HG03571 (cell line): ENCODE measurements around the gene DCC.

Source experiments
- ATAC-seq: cut with Tn5 transposase; IDR thresholded peaks from one replicate; pipeline ENCODE4 v1.9.1; 2021; ENCODE audit not compliant: unreplicated experiment

The DCC gene

GRCh38 chr18:52415131-52415530, 75.1 kb downstream of the DCC start:
- ATAC-seq = no peak

DNA sequence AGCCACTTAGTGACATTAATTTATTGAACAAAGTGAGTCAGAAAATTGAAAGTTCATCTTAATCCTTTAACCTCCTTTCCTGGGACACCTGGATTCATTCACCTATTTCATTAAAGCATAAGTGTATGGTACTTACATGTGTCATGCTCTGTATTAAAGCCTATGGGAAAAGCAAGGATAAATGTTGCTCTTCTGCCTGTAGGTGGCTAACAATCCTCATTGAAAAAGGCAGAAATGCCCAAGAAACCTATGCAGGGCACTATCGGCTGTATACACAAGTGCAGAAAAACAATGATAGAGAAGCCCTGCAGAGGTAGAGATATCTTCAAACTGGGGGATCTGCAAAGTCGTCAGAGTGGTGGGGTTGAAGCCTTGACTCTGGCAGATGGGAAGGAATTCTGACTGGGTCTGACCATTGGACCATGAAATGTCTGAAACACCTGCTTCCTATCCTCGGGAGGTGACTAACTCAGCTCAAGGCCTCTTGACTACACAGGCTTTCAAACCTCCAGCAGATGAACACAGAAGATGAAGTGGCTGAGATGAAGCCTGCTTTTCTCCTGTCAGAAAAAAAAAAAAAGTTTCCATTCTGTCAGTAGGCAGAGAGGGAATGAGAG, 83.1 kb downstream of the DCC start:
- ATAC-seq = no peak

DNA sequence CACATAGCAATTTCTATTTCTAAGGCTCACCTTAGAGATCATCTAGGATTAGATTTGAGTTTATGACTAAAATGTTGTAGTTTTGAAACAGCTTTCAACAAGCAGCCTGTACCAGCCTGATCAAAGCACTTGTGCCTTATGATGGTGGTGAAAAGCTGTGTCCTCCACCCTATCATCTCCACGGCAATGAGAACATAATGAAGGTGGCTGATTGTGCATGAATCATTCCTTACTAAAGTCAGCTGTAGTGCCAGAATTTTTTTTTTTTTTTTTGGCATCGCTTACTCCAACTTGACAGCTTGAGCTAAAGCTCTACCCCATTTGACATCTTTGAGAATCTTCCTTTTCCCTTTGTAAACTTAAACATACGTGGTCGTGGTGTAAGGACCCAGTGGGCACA, 86.0 kb downstream of the DCC start:
- ATAC-seq = no peak

- ATAC-seq = no peak
Measured at GRCh38 chr18:52426462-52426861, 86.5 kb downstream of the DCC start.

DNA sequence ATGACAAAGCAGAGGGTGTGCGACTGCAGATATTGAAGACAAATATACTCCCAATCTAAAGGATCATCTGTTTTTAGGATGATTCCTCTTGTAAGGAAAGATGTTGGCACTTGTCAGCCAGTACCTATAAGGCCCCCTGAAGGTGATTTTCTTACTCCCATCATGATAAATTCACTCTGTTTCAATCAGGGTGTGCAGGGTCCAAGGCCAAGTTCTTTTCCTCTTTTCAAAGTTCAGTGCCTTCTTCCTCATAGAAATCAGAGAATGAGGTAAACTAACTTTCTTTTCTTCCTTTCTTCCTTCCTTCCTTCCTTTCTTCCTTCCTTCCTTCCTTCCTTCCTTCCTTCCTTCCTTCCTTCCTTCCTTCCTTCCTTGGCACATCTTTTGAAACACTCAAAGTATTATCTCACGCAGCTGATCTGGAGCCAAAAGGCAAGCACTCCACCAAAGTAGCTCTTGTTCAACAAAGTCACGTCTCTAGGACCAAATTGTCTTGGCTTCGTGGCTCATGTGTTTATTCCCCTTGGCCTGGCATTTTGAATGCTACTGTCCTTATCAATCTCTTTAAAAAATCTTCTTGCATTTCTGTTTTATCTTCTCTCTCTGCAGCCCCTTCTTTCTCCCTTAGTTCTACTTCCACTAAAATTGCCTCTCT, 87.7 kb downstream of the DCC start:
- ATAC-seq = no peak

DNA sequence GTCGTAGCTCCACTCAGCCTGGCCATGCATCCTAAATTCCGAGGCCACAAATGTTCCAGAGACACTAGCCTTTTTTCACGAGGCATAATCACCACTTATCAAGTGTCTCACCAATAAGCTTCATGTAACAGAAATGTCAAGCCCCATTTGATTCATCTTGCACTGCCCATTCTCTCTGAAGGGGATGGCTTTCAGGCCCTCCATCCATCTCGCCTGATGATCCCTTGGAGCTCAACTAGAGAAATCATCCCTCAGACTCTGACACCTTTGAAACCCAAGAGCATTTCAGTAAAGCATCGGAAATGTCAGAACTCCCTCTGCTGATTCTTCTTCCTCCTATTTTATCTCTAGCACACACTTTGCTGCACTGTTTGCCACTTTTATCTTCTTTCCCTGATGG, 91.7 kb downstream of the DCC start:
- ATAC-seq = no peak

DNA sequence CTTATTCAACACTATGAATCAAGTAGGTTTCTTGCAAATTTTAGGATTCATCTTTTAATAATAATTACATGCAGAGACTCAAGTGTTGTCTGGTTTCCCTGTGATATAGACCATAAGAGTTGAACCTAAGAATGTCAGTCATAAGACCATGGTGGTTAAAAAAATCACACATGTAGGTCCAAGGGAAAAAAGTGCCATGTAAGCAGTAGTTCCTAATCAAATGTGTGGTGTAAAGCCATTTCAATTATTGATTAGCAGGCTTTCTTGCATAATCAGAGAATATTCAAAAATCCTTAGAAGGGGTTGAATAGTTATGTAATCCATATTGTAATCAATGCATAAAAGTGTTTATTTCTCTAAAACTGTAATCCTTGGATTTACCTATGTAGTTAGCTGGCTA, 93.8 kb downstream of the DCC start:
- ATAC-seq = no peak

- no peak for ATAC-seq
Measured at GRCh38 chr18:52435301-52435700, 95.3 kb downstream of the DCC start.

- ATAC-seq = no peak
Measured at GRCh38 chr18:52437161-52437560, 97.2 kb downstream of the DCC start.

DNA sequence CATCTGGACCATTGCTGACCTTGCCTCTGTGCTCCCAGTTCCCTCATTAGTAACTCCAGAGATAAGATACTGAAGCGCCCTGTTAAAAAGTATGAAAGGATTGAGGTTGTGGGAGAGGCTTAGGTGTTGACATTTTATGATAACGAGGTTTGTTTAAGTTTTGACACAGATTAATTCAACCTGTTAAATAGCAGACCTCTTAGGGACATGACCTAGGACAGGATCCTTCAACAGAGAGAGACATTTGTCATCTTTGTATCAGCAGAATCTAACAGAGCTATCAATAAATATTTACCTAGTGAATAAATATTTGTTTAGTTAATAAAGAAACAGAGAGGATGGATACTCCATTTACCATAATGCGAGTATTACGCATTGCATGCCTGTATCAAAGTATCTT, 99.5 kb downstream of the DCC start:
- ATAC-seq = no peak

- no peak for ATAC-seq
Measured at GRCh38 chr18:52441794-52442193, 101.8 kb downstream of the DCC start.

DNA sequence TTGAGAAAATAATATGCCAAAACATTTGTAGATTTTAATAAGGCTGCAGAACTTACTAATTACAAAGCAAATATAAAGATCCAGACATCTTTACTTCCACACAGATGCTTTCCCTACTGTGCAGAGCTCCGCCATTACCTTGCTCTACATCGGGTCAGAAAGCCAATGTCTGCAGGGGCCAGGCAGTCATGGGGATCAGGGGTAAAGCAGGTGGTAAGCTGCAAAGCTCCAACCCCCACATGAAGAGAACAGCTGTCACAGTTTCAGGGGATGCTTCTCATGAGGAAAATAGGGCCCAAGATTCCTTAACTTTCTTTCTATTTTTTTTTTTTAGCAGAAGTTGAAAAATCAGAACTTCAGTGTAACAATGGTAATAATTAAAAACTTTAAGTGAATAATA, 102.7 kb downstream of the DCC start:
- no peak for ATAC-seq

GRCh38 chr18:52451256-52451655, 111.3 kb downstream of the DCC start:
- ATAC-seq = no peak

DNA sequence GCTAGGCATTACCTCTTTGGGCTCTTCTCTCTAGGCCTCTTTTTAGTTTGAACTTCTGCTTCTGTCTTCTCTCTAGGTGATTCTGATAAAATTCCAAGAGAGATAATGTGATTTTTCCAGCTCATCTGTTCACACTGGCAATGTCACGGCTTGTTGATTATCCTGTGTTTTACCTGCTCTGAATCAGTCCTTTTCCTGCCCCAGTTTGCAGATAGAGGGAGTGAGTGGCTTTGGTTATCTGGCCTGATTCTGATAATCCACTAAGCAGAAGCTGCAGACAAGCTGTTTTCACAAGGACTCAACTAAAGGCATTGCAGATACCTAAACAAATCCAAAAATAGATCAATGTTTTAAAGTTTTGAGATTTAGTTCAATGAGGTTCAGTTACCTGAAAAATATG, 111.9 kb downstream of the DCC start:
- ATAC-seq = no peak

DNA sequence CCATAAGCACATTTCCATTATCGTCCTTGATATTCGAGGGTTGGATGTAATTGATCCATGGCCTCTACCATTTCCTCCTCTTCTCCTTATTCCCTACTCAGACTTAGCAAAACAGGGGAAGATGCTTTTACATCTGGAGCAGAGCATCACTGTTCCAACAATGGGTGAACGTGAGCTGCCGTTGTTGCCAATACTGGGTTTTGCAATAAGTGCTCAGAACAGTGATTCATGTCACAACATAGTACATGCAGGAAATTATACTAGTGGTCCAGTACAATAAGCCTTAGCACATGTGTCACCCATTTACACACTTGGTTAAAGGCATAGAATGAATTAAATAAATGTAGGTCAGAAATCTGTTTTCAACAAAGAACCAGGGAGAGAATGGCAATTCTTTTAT, 112.4 kb downstream of the DCC start:
- ATAC-seq = no peak

DNA sequence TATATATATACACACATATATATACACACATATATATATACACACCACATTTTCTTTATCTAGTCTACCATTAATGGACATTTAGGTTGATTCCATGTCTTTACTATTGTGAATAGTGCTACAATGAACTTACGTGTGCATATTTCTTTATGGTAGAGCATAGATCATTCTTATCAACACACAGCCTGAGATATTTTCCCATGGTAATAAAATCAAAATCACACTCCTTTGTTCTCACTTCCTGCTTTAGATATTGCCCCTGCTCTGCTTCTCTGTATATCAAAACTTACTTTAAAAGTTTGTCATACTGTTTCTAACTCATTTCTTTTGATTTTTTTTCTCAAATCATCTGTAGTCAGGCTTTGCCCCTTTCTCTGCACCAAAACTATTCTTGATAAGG, 119.9 kb downstream of the DCC start:
- ATAC-seq = no peak

DNA sequence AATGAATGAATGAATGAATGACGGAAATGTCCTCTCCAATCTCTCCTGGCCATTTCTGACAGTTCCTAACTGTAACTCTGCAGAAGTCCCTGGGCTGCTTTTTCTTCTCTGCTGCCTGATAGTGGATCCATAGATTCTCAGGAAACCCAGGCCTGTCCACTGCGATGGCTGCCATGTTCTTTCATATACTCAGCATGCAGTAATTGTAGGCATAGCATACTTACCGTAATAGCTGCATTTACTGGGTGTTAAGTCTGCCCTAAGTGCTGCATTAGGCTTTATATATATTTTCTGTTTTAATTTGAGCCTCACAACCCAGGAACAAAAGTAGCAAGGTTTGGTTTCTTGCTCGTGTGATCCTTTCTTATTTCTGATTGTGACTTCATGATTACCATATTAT, 122.9 kb downstream of the DCC start:
- ATAC-seq = no peak

GRCh38 chr18:52465391-52465790, 125.4 kb downstream of the DCC start:
- no peak for ATAC-seq

- ATAC-seq = no peak
Measured at GRCh38 chr18:52468496-52468895, 128.5 kb downstream of the DCC start.

DNA sequence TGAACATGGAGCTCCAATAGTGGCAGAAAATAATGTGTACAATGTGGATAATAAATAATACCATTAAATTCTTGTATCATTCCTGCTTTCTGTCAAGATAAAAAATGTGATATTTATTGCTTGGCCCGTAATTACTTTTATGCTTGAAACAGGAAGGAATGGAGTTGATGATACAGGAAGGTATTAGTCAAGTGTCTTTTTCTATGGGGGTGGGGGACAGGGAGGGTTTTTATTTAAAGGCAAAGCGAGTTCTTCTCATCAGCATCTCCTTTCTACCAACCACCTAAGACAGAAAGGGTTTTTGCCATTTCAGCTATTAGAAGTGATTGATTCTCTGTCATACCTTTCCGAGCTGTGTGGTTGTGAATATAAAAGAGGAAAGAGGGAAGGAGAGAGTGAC, 135.3 kb downstream of the DCC start:
- ATAC-seq = no peak

GRCh38 chr18:52481116-52481515, 141.1 kb downstream of the DCC start:
- ATAC-seq = no peak

GRCh38 chr18:52484977-52485376, 145.0 kb downstream of the DCC start:
- no peak for ATAC-seq

GRCh38 chr18:52486052-52486451, 146.1 kb downstream of the DCC start:
- ATAC-seq = no peak
